Peyer's patch (tissue), 4 donors: ENCODE measurements around the gene DGCR6L. TPM values are rescaled to one million over a fixed set of nuclear protein-coding genes. Genes with fewer than 3 reads are reported as not detected.

Experiments
- DNase-seq, 3 donors: peaks; one replicate each; pipeline ENCODE4 v3.0.0-alpha.2; 2017 to 2019
- H3K27ac ChIP-seq, 4 donors: fragments of 200-600 bp; sonication (generic); one replicate each; pipeline ENCODE4 v1.5.1; 2016 to 2019
- H3K27me3 ChIP-seq, 2 donors: fragments of 200-600 bp; sonication (generic); one replicate each; pipeline ENCODE4 v1.5.1; 2019
- H3K36me3 ChIP-seq, 3 donors: fragments of 200-600 bp; sonication (generic); one replicate each; pipeline ENCODE4 v1.5.1; 2016 to 2019
- H3K4me1 ChIP-seq, 4 donors: fragments of 200-600 bp; sonication (generic); one replicate each; pipeline ENCODE4 v1.5.1; 2016 to 2019
- H3K4me3 ChIP-seq, 4 donors: fragments of 200-600 bp; sonication (generic); 1 replicate in 3 of 4; 2 replicates in 1 of 4; pipeline ENCODE4 v1.5.1; 2016 to 2019; ENCODE audit warnings: mild to moderate bottlenecking in 1 of 4
- H3K9me3 ChIP-seq, 4 donors: fragments of 200-600 bp; sonication (generic); one replicate each; pipeline ENCODE4 v1.5.1; 2016 to 2019; ENCODE audit warnings: mild to moderate bottlenecking in 1 of 4
- POLR2A ChIP-seq, 2 donors: fragments of 450-650 bp; IDR thresholded peaks; one replicate each; pipeline ENCODE4 v1.5.1; 2017; ENCODE audit warnings: antibody characterized with exemption in 2 of 2, mild to moderate bottlenecking in 2 of 2, moderate library complexity in 2 of 2
- total RNA-seq, 4 donors: library from RNA; depleted of rRNA; stranded (reverse); fragments of >200 nt; gene quantifications; one replicate each; pipeline ENCODE4 v1.1.0, GENCODE V29; 2016
- TF ChIP-seq, protein P1 (sequence below), 6 experiments: fragments of 450-650 bp in 4 of 6; fragments of 200-600 bp in 2 of 6; sonication (generic) in 1 of 6; IDR thresholded peaks; one replicate each; pipeline ENCODE4 v1.5.1; 2017 to 2019; ENCODE audit warnings: antibody characterized with exemption in 6 of 6, mild to moderate bottlenecking in 3 of 6, moderate library complexity in 1 of 6

The DGCR6L gene
- total RNA-seq, 4 donors from 2014 or later: 21.3 to 38.9 (median 31.9) TPM

- no peak overlapping the region for H3K27ac ChIP-seq
- DNase-seq: no peak
- peak overlapping the region; percentile 40 to 72 (median 58) for H3K4me3 ChIP-seq
- no peaks in the 10 kb centered on the region for H3K27me3 ChIP-seq
- no peaks in the 10 kb centered on the region for H3K36me3 ChIP-seq
- TF ChIP-seq, protein P1, sequence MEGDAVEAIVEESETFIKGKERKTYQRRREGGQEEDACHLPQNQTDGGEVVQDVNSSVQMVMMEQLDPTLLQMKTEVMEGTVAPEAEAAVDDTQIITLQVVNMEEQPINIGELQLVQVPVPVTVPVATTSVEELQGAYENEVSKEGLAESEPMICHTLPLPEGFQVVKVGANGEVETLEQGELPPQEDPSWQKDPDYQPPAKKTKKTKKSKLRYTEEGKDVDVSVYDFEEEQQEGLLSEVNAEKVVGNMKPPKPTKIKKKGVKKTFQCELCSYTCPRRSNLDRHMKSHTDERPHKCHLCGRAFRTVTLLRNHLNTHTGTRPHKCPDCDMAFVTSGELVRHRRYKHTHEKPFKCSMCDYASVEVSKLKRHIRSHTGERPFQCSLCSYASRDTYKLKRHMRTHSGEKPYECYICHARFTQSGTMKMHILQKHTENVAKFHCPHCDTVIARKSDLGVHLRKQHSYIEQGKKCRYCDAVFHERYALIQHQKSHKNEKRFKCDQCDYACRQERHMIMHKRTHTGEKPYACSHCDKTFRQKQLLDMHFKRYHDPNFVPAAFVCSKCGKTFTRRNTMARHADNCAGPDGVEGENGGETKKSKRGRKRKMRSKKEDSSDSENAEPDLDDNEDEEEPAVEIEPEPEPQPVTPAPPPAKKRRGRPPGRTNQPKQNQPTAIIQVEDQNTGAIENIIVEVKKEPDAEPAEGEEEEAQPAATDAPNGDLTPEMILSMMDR (IDR thresholded peaks at IDR 0.05): peak in 1 of 6 experiments; percentile 14
- no peak for TF ChIP-seq POLR2A (IDR thresholded peaks at IDR 0.05)
- peaks cover 0 to 21% (median 2%) of the 10 kb centered on the region in 4 donors for H3K4me1 ChIP-seq
- H3K9me3 ChIP-seq: no peaks in the 10 kb centered on the region
Observed at GRCh38 chr22:20299746-20300136, 20.1 kb downstream of the DGCR6L start.

DNA sequence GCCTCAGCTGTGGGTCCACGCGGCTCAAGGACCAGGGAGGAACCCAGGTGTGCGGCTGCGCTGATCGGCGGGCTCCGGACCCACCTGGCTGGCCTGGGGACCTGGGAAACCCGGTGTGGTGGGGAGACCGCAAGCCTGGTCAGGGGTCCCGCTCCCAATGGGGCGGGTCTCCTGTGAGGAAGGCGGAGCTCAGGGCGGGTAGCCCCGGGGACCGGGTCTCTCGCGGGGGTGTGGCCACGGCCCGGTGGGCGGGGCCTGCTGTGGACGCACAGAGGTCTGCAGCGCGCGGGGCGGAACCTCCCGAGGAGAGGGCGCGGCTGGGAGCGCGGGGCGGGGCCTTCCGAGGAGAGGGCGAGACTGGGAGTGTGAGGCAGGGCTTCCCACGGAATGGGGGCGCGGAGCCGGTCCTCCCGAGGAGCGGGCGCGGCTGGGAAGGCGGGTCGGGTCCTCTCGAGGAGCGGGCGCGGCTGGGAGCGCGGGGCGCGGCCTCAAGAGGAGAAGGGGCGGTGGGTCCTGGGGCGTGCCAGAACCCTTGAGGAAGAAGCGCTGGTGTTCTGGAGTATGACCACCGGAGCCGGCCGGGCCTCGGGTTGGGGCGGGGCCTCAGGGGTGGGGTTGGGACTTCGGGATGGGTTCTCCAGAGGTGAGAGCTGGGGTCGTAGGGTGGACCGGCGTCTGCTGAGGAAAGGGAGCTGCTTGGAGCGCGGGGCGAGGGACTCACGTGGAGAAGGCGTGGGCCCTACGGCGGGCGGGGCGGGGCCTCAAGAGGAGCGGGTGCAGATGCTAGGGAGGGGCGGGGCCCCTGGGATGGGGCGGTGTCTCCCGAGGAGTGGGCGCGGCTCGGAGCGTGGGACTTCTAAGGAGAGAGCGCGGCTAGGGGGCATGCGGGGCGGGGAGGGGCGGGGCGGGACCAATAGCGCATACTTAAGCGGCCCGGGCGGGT is 20.8 kb downstream of the DGCR6L start:
- Histone ChIP-seq H3K36me3 (no peaks in the 10 kb centered on the region), H3K4me3 (peak overlapping the region; percentile 40 to 72 (median 58)), H3K9me3 (no peaks in the 10 kb centered on the region), H3K27me3 (no peaks in the 10 kb centered on the region), H3K4me1 (peaks cover 0 to 21% (median 2%) of the 10 kb centered on the region in 4 donors), H3K27ac (peak overlapping the region in 3 of 4 donors; percentile 11 to 53 (median 52))
- DNase-seq: peak; percentile 89 to 96 (median 93)
- TF ChIP-seq, protein P1 (IDR thresholded peaks at IDR 0.05): no peak
- no peak for TF ChIP-seq POLR2A (IDR thresholded peaks at IDR 0.05)

DNA sequence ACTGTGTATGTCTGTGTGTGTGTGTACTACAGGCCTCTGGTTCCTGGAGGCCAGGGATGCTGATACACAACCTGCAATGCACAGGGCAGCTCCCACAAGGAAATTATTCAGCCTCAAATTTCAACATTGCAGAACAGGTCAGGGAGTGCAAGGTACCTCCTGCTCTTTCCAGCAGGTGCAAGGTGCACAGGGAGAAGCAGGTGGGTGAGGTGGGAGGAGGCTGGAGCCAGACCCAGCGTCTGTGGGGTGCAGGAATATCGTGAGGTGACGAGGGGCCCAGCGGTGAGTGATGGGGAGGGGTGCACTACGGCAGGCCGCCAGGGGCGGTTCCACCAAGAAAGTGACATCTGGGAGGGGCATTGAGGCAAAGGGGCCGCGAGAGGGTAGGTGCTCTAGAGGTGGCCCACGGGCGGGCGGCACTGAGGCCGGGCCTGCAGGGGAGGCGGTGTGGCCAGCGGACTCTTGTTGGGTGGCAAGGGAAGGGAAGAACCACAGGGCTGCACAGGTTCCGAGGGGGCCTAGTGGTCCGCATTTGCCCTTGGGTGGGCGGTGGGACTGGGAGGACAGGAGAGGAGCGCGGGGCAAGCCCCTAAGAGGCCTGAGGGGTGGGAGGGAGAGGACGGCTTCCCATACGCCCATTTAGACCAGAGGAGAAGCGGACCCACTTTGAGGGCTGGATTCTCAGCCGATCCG is 21.6 kb downstream of the DGCR6L start:
- Histone ChIP-seq H3K27ac (no peak overlapping the region), H3K36me3 (no peaks in the 10 kb centered on the region), H3K9me3 (no peaks in the 10 kb centered on the region), H3K27me3 (no peaks in the 10 kb centered on the region), H3K4me3 (peak overlapping the region in 3 of 4 donors; percentile 40 to 72 (median 69)), H3K4me1 (peaks cover 0 to 21% (median 2%) of the 10 kb centered on the region in 4 donors)
- TF ChIP-seq, protein P1 (IDR thresholded peaks at IDR 0.05): no peak
- TF ChIP-seq POLR2A (IDR thresholded peaks at IDR 0.05): no peak
- DNase-seq: no peak

GRCh38 chr22:20297414-20298109 is 22.3 kb downstream of the DGCR6L start:
- TF ChIP-seq, protein P1 (IDR thresholded peaks at IDR 0.05): no peak
- TF ChIP-seq POLR2A (IDR thresholded peaks at IDR 0.05): no peak
- DNase-seq: no peak
- Histone ChIP-seq H3K27me3 (no peaks in the 10 kb centered on the region), H3K27ac (no peak overlapping the region), H3K36me3 (no peaks in the 10 kb centered on the region), H3K9me3 (no peaks in the 10 kb centered on the region), H3K4me1 (peaks cover 0 to 21% (median 2%) of the 10 kb centered on the region in 4 donors), H3K4me3 (no peak overlapping the region)

DNA sequence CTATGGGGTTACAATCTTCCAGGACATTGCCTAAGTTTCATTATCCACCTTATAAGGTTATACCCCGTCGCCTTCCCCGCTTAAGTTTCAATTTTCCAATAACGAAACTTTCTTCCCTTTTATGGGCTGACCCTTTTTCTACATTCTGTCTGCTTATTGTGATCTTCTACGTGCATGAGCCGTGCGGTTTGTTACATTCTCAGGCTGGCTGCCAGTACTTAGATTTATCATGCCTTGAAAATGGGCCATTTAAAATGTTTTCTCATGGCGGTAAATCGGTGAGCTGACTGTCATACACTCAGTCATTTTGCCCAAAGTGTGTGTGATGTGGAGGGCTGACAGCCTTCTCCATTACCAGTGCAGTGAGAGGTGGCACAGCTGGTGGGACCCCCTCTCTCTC is 23.3 kb downstream of the DGCR6L start:
- H3K27me3 ChIP-seq: no peaks in the 10 kb centered on the region
- no peak overlapping the region for H3K4me3 ChIP-seq
- H3K4me1 ChIP-seq: peaks cover 0 to 21% (median 2%) of the 10 kb centered on the region in 4 donors
- no peaks in the 10 kb centered on the region for H3K9me3 ChIP-seq
- no peak overlapping the region for H3K27ac ChIP-seq
- no peaks in the 10 kb centered on the region for H3K36me3 ChIP-seq
- no peak for TF ChIP-seq POLR2A (IDR thresholded peaks at IDR 0.05)
- TF ChIP-seq, protein P1 (IDR thresholded peaks at IDR 0.05): no peak
- no peak for DNase-seq
